K562 (cell line): Measurements from ENCODE around the gene MKLN1. TPM values are rescaled to one million over a fixed set of nuclear protein-coding genes. Genes with fewer than 3 reads are reported as not detected.

ENCODE experiments used
- GTF2B ChIP-seq: IDR thresholded peaks from 2 replicates; pipeline ENCODE4 v1.6.1; 2011; ENCODE audit not compliant: insufficient read length; ENCODE audit errors: extremely low read depth
- NBN ChIP-seq: fragments of 450-650 bp; IDR thresholded peaks from 2 replicates; pipeline ENCODE4 v1.6.1; 2016; ENCODE audit warnings: low read depth, mild to moderate bottlenecking
- ZBTB40 ChIP-seq, 2 experiments: fragments of 450-650 bp in 1 of 2; sonication (generic) in 1 of 2; formaldehyde crosslinking in 1 of 2; IDR thresholded peaks; 2 replicates each; pipeline versions ENCODE4 v1.7.1 to v1.9.0; 2016 to 2022; ENCODE audit warnings: inconsistent platforms in 1 of 2, mild to moderate bottlenecking in 1 of 2, missing genetic modification reagents in 1 of 2
- polyA plus RNA-seq, 8 experiments: library from polyadenylated mRNA; depleted of rRNA in 4 of 8; stranded (reverse) in 5 of 8; unstranded in 3 of 8; fragments of >200 nt; fragmentation: Nextera tagmentation in 2 of 8; fragmentation: Illumina TruSeq in 1 of 8; extraction: Ambion mirVana in 2 of 8; extraction: Trizol in 1 of 8; gene quantifications; 2 replicates each; pipeline versions ENCODE4 v1.2.1 to v1.2.3, GENCODE V29; 2011 to 2014; ENCODE audit warnings: inconsistent platforms in 1 of 8, missing spikeins in 1 of 8
- total RNA-seq, 7 experiments: library from RNA; depleted of rRNA in 6 of 7; stranded (reverse); fragments of >200 nt in 6 of 7; fragmentation: Illumina TruSeq in 2 of 7; extraction: Trizol in 2 of 7; gene quantifications; 2 replicates each; pipeline versions ENCODE4 v1.2.1 to v1.2.3, GENCODE V29; 2011 to 2021; ENCODE audit warnings: low replicate concordance in 1 of 7

MKLN1 gene
- total and polyA plus RNA-seq, 9 of the 15 experiments (the other 6 are each of a cell fraction or from before 2014, with no cell fraction given) = 18.6 to 80.4 (median 56.0) TPM

- TF ChIP-seq ZBTB40 (IDR thresholded peaks at IDR 0.05) (peak; percentile 80), ZBTB40 (CRISPR knock-in tag; IDR thresholded peaks at IDR 0.05) (peak; percentile 77; the same call in 1 of the 2 replicates), GTF2B (no peak), NBN (0 out of 2 replicates have a peak, but pooled peaks have one; percentile 46)
- TF ChIP-seq, all 486 proteins: peak for 5
These were observed 44.9 kb downstream of the MKLN1 start (continued) for GRCh38 chr7:131372554-131372953.
